ENCODE measurements around the gene ANO3.

ANO3 gene

DNA sequence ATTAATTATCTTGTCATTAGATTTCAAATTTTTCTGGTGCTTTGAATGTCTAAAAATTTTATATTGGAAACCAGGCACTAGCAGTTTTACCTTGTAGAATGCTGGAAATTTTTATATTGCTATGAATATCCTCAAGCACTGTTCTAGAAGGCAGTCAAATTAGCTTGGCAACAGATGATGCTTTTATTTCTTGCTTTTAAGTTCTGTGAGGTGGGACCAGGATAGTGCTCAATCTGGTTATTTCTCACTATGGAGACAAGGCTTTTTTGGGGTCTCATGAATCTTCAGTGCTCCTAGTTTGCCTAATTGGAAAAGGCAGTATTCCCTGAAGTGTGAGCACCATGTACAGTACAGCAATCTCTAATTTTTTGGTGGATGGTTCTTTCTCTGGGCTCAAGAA is 27.1 kb downstream of the ANO3 start:
- DNase-seq (ENCODE audit: low spot score) = no peak

DNA sequence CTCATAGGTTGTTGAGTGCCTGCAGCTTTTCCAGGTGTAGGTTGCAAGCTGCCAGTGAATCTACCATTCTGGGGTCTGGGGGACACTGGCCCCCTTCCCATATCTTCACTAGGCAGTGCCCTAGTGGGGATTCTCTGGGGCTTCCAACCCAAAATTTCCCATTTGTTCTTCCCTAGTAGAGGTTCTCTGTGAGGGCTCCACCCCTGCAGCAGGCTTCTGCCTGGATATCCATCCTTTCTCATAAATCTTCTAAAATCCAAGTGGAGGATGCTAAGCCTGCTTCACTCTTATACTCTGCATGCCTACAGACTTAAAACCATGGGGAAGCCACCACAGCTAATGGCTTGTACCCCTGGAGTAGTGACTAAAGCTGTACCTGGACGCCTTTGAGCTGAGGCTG is 33.4 kb downstream of the ANO3 start:
- DNase-seq (ENCODE audit: low spot score) = no peak

DNA sequence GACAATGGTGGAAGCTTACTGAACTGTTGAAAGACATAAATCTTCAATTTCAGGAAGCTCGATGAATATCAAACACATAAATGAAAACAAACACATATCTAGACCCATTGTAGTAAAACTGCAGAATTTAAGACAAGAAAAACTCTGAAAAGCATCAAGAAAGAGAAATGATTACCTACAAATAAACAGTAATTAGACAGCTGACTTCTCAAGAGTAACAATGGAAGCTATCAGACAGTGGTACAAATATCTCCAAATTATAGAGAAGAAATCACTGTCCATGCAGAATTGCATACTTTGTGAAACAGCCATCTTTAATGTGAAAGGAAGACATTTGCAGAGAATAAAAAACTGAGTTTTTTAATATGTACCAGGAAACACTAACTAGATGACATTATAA is 45.7 kb downstream of the ANO3 start:
- DNase-seq (ENCODE audit: low spot score) = no peak

DNA sequence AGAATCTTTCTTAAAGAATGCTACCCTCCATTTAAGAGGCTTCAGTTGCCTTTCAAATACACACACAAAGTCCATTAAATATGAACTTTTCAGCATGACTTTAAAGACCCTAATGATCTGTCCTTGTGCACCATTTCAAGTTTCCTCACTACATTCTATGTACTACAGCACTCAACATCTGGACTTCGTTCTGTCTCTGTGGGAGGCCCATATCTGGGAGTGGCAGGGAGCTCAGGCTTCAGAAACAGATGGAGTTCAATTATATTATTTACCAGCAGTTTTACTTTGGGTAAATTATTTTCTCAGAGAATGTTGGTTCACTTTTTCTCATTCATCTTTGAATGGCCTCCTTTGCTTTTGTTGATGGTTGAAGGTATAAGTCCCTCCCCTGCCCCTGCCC is 67.4 kb downstream of the ANO3 start:
- DNase-seq (ENCODE audit: low spot score) = no peak

DNA sequence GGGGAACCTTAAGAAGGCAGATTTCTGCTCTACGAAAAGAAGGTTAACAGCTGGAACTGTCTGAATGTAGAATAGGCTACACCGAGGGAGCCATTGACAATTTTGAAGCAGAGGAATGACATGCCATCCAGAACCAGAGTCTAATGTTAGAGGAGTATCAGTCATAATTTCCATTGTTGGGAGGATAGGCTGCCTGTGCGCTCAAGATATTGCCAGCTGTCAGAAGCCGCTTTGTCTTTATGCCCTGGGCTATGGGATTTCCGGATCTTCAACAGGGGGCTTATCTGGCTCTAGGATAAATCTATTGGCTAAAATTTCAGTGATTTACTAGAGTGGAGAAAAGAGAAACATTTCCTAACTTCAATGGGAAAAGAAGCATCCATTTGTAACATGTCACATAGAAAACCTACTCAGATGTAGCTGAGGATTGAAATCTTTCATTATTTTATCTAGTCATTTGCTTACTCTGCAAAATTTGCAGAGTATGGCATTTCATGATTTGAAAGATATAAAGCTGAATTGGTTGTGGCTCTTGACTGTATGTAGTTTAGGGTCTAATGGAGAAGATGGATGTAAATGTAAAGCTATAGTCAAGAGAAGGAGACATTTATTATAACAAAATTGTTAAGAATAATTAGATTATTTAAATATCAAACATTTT is 78.9 kb downstream of the ANO3 start:
- DNase-seq (ENCODE audit: low spot score) = no peak

DNA sequence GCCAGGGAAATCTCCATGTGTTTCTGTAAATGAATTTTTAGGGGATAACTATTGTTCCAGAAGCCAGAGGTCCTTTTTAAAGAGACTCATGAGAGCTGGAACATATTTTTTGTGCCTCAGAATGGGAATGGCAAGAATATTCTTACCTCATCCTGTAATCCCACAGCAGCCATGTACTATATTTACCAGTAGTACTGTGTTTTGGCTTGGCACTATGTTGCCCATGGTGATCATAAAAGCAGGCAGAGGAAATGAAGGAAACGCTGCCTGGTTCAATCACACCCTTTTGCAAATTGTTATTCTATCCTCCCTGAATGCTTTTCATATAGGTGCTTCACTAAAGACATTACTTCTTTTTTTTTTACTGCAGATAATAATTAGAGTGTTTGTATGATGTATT is 81.0 kb downstream of the ANO3 start:
- no peak for DNase-seq (ENCODE audit: low spot score)

DNA sequence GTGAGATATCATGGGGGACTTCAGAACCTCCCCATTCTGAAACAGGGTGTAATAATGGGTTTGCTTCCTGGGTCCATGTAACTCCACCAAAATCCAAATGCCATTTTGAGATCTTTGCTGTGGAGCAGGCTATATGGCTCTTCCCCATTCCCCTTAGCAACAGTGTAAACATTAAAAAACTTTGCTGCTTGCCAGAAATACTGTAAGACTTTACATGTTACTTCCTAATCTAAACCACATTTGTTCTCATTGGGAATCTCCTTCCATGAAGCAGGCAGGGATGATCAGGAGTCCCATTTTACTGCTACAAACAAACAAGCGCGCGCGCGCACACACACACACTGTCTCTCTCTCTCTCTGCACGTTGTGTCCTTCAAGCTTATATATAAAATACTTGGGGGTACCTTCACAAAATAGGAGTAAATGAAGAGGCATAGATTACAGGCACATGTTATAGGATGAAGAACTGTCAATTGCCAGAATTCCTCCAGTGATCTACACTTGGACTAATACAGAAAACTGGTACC is 86.5 kb downstream of the ANO3 start:
- no peak for DNase-seq (ENCODE audit: low spot score)

DNA sequence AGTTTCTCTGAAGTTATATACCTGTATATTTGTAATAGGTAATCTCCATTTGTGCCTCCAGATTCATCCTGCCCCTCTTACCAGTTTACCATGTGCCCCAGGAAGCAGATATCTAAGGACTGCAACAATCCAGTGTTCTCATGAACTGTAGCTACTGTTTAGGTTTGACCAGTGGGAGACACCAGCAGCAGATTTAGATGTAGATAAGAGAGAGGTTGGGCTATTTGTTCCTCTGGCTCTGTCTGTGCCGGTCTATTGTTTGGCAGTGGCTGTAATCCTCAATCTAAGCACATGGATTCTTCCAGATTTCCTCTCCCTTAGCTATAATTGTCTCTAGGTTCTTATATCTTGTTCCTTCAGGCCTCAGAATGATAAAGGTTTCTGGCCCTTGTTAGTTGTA is 88.4 kb downstream of the ANO3 start:
- no peak for DNase-seq (ENCODE audit: low spot score)

DNA sequence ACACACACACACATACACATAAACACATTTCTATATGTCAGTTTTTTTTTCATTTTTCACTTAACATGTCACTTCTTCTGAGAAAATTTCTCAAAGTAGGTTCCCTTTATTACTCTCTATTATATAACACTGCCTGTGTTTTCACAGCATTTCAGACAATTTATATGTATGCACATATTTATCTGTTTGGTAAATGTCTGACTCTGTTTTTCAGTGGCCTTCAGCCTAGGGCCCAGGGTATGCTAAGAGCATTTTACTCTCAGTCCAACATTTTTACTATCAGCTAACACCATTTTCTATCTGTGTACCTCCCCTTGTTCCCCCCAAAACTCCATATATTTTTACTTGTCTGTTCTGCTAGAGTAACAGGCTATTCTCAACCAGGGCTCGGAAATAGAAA is 92.3 kb downstream of the ANO3 start:
- no peak for DNase-seq (ENCODE audit: low spot score)

DNA sequence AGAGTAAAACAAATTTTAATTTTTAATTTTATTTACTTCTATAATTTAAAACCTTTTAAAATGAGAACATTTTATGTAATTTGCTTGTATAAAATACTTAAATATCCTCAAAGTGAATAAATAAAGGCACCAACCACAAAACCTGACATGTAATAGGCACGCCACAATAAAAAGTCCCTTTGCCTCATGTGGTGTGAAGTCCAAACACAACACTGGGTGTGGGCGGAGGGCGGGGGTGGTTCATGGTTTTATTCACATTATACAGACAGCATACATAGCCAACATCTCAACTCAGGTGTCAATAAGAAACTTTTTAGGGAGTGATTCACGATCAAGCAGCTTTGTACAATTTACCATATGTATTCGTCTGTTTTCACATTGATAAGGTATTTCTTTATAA is 107.9 kb downstream of the ANO3 start:
- no peak for DNase-seq (ENCODE audit: low spot score)

DNA sequence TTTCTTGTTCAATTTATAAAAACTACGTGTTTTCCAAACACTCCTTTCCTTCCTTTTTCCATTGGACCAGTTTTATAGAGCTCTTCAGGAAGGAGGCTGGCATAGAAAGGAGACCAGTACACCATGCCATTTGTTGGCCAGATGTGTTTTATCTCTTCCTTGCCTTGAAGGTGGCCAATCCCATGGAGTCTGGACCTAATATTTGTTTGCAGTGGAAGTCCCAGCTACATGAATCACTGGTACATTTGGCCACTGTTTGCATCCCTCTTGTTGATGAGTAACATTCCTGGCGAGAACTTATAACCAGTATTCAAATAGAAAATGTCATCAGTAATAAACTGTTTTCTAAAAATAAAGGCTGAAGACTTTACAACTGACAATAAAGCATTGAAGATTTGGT is 110.2 kb downstream of the ANO3 start:
- no peak for DNase-seq (ENCODE audit: low spot score)

DNA sequence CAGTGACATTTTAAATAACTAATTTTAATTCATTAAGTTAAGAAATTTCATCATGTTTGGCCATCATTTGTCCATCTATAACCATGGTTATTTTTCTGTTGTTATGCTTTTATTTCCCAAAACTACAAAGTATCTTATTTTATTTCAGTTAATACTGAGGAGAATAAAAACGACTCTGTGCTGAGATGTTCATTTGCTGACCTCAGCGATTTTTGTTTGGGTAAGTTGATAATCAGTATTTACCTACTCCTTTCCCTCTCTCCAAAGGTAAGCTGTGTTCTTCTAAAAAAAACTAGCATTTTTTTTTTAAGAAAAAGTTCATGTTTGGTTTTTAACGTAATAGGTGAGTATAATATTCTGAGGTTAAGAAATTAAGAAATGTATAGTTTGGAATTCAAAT is 111.7 kb downstream of the ANO3 start:
- no peak for DNase-seq (ENCODE audit: low spot score)

DNA sequence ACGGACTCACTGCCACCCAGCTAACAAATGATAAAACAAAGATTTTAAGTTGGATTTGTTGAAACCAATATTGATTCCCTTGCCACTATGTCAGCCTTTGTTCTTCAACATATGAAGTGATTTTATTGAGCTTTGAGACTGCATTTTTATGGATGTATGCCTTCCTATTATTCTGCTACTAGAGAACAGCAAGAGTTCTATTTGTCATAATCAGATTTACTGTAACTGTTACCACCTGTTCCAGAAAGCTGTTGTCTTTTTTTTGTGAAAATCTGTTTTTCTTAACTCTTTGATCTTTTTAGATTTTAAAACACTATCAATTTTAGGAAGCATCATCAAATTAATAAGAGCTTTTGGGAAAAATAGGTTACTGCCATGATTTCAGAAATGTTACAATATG is 125.7 kb downstream of the ANO3 start:
- DNase-seq (ENCODE audit: low spot score) = no peak

DNA sequence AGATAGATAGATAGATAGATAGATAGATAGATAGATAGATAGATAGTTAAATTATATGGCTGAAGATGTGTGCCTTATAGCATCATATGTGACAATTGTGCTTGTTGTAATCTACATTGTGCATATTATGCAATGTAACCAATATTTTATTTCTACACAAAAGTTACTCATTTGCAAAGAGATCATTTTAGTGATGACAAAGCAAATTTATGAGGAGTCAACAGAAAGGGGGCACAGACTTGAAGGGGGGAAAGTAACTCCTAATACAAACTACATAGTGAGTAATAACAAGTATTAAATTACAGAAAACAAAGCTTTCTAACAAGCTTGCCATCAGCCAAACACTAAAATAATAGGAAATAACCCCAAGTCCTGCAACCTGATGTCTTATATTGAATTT is 133.3 kb downstream of the ANO3 start:
- no peak for DNase-seq (ENCODE audit: low spot score)

DNA sequence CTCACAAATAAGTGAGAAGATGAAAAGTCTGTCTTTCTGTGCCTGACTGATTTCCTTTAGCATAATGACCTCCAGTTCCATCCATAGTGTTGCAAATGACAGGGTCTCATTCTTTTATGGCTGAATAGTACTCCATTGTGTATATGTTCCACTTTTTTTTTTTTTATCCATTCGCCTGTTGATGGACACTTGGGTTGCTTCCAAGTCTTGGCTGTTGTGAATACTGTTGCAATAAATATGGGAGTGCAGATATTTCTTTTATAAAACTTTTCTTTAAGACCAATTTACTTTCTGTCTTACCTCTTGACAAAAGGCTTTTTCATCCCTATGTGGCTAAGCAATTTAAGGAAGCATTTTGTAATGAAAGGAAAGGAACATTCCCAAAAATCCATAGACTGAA is 135.6 kb downstream of the ANO3 start:
- DNase-seq (ENCODE audit: low spot score) = no peak

DNA sequence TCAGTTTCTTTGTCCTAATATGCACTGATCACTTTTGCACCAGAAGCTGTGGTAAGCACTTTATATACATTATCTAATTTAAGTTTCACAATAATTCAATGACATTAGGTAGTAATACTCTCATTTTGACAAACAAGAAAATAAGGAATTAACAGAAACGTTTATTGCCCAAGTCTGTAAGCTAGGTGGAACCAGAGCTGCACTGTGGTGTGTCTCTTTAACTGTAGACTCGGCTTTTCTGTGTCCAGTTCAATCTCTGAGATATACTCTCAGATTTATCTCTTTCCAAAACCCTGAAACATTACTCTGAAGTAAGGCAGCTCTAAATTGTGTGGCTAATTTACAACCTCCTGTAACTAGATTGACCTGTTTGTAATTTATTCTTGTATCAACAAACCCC is 139.1 kb downstream of the ANO3 start:
- DNase-seq (ENCODE audit: low spot score) = no peak

DNA sequence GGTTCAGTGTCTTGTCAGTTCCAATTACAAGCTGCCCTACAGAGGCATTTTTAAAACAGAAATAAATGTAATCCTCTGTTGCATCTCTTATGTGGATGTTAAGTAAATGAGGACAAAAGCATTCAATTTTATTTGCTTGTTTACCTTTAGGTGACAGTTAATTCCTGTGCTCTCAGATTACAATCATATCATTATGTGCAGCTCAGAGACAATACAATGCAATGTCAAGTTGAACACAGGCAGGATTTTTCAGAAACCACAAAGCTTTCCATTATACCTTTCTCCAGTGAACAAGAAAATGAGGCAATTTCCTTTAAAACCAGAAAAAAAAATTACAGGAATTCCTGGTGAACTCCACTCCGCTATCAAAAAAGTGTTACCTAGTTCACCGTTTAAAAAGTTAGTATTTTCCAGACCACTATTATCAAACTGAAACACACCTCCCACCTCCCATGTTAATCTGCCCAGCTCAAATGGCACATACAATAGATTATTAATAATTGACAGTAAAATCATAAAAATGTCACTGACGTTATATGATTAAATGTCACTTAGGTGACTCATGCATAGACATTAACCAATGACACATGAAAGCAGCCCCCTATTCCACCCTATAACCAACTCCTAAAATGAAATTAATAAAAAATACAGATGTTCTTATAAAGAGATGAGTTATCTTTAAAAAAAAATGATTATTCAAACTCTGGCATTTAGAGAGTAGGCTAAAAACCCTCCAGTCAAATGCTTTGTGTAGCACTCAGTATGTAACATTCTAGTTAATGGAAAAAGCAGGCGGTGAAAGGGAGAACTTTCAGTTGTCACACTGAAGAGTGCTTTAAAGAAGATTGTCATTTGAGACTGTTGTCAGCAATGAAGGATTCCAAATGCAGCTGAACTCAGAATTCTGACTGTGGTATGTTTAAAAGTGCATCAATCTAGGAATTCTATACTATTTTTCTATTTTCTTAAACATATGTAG is 141.6 kb downstream of the ANO3 start:
- no peak for DNase-seq (ENCODE audit: low spot score)

DNA sequence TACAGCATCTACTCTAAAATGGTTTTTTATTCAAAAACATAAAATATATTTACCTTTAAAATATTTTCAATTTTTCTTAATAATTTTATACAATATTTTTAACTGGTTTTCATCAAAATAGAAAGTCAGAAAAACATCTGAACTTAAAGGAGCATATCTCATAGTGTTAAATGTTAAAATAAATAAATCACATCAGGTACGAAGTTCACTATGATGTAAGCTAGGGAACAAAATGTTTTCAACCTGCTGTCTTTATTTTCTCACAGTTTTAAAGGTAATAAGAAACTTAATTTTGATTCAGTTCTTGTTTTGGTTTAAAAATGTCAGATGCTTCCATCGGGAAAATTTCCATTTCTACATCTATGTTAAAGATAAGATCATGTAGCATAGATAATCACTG is 142.5 kb downstream of the ANO3 start:
- no peak for DNase-seq (ENCODE audit: low spot score)

DNA sequence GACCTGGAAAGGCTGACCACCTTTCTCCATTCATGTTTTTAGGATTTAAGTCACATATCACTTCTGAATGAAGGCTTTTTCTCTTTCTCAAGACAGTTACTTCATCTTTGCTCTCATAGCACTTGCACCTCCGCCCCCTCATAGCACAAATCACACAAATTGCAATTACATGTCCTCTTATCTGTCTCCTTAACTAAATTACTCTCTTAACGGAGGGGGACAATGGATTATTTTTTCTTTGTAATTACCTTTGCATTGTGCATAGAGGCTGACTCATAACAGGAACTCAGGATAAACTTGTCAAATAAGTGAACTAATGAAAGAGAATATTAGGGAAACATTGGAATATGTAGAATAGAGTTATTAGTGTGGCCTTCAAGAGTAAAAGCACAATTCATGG is 145.5 kb downstream of the ANO3 start:
- no peak for DNase-seq (ENCODE audit: low spot score)

DNA sequence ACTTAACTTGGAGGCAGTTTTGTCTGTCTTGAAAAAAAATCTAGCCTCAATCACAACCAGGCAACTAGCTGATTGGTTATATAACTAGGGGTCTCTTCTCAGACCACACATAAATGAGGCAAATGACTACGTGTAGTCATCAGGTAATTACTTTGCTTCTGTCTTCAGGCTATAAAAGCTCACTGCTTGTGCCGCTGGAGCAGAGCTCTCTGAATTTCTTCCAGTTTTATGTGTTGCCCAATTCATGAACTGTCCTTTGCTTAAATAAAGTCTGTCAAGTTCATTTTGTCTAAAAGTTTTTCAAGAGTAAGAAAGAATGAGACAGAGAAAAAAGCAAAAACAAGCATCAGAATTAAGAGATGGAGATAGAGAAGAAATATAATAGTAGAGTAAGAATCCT is 146.8 kb downstream of the ANO3 start:
- DNase-seq (ENCODE audit: low spot score) = no peak

DNA sequence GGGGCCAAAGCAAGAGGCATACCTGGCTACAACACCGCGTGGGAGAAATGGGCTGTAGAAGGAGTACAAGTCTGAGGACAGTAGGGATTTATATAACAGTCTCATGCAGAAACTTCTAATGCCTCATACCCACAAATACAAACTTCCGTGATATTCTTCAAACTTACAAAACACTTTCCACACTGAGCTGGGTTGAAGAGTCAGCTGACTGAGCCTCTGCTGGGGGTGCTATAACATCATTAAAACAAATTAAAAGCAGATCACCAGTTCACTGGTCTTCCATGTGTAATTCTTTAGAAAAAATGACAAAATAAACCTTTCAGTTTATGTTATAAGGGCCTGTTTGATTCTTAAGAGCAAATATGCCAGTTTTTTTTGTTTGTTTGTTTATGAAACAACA is 148.1 kb downstream of the ANO3 start:
- DNase-seq (ENCODE audit: low spot score) = no peak

DNA sequence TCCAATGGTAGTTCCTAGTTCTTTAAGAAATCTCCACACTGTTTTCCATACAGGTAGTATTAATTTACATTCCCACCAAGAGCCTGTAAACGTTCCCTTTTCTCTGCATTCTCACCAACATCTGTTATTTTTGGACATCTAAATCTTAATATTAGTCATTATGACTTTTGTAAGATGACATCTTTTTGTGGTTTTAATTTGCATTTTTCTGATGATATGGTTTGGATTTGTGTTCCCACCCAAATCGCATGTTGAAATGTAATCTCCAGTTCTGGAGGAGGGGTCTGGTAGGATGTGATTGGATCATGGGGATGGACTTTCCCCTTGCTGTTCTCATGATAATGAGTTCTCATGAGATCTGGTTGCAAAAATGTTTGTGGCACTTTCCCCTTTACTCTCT is 151.2 kb downstream of the ANO3 start:
- DNase-seq (ENCODE audit: low spot score) = no peak

DNA sequence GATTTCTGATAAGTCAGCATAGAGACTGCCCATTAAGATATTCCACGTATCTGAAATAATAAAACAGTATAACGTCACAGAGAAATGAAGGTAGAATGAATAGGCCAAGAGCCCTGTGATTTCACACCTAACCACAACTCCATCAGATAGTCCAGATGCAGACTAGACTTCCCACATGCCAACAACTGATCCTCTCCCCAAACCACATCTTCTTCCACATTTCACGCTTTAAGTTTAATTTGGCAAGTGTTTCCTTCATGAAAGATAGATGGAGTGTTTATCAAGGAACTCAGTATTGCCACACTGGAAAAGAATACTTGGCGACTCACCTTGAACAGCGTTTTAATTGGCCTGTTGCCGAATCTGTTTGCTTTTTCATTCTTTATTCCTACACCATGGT is 158.6 kb downstream of the ANO3 start:
- no peak for DNase-seq (ENCODE audit: low spot score)
